Measurements from ENCODE around the gene RGN. TPM values are rescaled to one million over a fixed set of nuclear protein-coding genes. Genes with fewer than 3 reads are reported as not detected.

The RGN gene
- total and polyA plus RNA-seq, 12 donors, result 149 to 487 (median 269) TPM

DNA sequence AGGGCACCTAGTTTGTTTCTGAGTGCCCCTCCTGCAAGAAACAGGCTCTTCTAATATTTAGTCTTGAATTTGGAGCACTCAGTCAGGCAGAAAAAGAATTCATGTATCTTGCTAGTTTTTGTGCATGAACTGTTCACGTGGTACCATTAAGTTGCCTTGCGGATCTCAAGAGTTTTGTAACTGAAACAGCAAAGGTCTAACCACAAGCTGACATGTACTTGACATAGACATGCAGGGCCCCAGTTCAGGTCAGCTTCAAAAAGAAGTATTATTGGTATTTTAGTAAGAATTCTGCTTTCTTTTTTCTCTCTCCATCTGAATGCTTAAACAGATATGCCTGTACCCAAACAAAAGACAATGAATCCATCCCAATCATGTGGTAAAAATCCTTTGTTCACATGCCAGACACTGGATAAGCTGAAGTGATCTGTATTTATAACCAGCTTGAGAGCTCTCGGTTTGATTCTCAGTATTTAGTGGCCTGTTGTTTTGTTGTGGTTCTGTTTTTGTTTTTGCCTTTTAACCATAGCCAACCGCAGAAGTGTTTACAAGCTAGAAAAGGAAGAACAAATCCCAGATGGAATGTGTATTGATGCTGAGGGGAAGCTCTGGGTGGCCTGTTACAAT lies 13.0 kb downstream of the RGN start:
- TF ChIP-seq CTCF (IDR thresholded peaks at IDR 0.05), result no peak
- no peak for TF ChIP-seq POLR2A (IDR thresholded peaks at IDR 0.05)
- Histone ChIP-seq H3K36me3 (replicated peaks in 1 of 2) (peaks cover 0 to 3% of the 10 kb centered on the region in 2 donors), H3K9me3 (replicated peaks in 1 of 3) (no peaks in the 10 kb centered on the region), H3K4me1 (replicated peaks in 1 of 2) (peaks cover 0 to 3% of the 10 kb centered on the region in 2 donors), H3K4me3 (no peak overlapping the region), H3K27ac (peak overlapping the region in 2 of 5 donors; percentile 10 to 17), H3K27me3 (no peaks in the 10 kb centered on the region)
- intact Hi-C loops (cut with DNase I), result loop anchor here in 1 of 2 donors (10.0 kb wide), 1 partner anchor 56 kb away; no protein-coding TSS in a partner anchor
- 18 to 31% (median 22%) methylated on average over 4 of the region's 4 CpGs for WGBS, 4 donors
- no peak for DNase-seq

DNA sequence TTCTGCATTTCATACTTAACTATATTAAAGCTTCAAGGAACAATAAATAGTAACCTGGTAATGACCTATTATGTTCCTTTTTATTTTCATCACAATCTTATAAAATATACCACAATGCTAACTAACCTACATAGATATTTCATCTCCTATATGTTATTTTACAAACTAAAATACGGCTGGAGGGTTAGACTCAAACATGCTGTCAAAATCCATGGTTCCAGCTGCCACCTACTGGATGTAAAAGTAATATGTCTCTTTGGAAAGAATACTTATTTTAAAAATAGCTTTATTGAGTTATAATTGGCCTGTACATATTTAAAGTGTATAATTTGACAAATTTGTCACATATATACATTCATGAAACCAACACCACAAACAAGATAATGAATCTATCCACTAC lies 15.0 kb downstream of the RGN start:
- Histone ChIP-seq H3K4me3 (no peak overlapping the region), H3K4me1 (replicated peaks in 1 of 2) (peaks cover 0 to 3% of the 10 kb centered on the region in 2 donors), H3K27ac (no peak overlapping the region), H3K27me3 (no peaks in the 10 kb centered on the region), H3K9me3 (replicated peaks in 1 of 3) (no peaks in the 10 kb centered on the region), H3K36me3 (replicated peaks in 1 of 2) (peaks cover 0 to 3% of the 10 kb centered on the region in 2 donors)
- 3 to 15% (median 11%) methylated on average over 1 of the region's 1 CpG for WGBS, 4 donors
- peak in 1 of 7 donors; percentile 38 for DNase-seq
- intact Hi-C loops (cut with DNase I), result loop anchor here in 1 of 2 donors (10.0 kb wide), 1 partner anchor 58 kb away; no protein-coding TSS in a partner anchor
- TF ChIP-seq CTCF (IDR thresholded peaks at IDR 0.05) (peak; percentile 23 to 57 (median 48)), POLR2A (IDR thresholded peaks at IDR 0.05) (no peak)

GRCh38 chrX:47093860-47094259 lies 15.6 kb downstream of the RGN start:
- Histone ChIP-seq H3K27ac (no peak overlapping the region), H3K4me1 (replicated peaks in 1 of 2) (peaks cover 0 to 3% of the 10 kb centered on the region in 2 donors), H3K9me3 (replicated peaks in 1 of 3) (no peaks in the 10 kb centered on the region), H3K27me3 (no peaks in the 10 kb centered on the region), H3K36me3 (replicated peaks in 1 of 2) (peaks cover 0 to 3% of the 10 kb centered on the region in 2 donors), H3K4me3 (no peak overlapping the region)
- DNase-seq, result no peak
- 75 to 86% (median 80%) methylated on average over 11 of the region's 11 CpGs for WGBS, 4 donors
- intact Hi-C loops (cut with DNase I), result loop anchor here in 1 of 2 donors (10.0 kb wide), 1 partner anchor 59 kb away; no protein-coding TSS in a partner anchor
- TF ChIP-seq CTCF (IDR thresholded peaks at IDR 0.05) (no peak), POLR2A (IDR thresholded peaks at IDR 0.05) (no peak)

- TF ChIP-seq CTCF (IDR thresholded peaks at IDR 0.05), result no peak
- TF ChIP-seq POLR2A (IDR thresholded peaks at IDR 0.05), result no peak
- Histone ChIP-seq H3K9me3 (replicated peaks in 1 of 3) (no peaks in the 10 kb centered on the region), H3K27me3 (peaks cover 4% of the 10 kb centered on the region), H3K4me3 (no peak overlapping the region), H3K4me1 (replicated peaks in 1 of 2) (no peaks in the 10 kb centered on the region), H3K36me3 (replicated peaks in 1 of 2) (no peaks in the 10 kb centered on the region), H3K27ac (no peak overlapping the region)
- WGBS, 4 donors, result 66 to 74% (median 72%) methylated on average over 3 to 4 of the region's 4 CpGs
- intact Hi-C loops (cut with DNase I), result loop anchor here in 1 of 2 donors (10.0 kb wide), 1 partner anchor 62 kb away; no protein-coding TSS in a partner anchor
- no peak for DNase-seq
Observed at GRCh38 chrX:47097018-47097417, 18.8 kb downstream of the RGN start.
